ENCODE measurements around the gene CRHR2. TPM values are rescaled to one million over a fixed set of nuclear protein-coding genes. Genes with fewer than 3 reads are reported as not detected.

Gene CRHR2
- polyA plus RNA-seq, 4 donors = 0.09 to 0.25 TPM; not detected in 2

GRCh38 chr7:30707391-30708357 is 25.4 kb upstream of the CRHR2 start:
- DNase-seq (ENCODE audit: low read depth in 4 of 4, low spot score in 3 of 4) = no peak

- no peak for DNase-seq (ENCODE audit: low read depth in 4 of 4, low spot score in 3 of 4)
Observed at GRCh38 chr7:30706908-30707307, 24.7 kb upstream of the CRHR2 start.

GRCh38 chr7:30706316-30706715 is 24.1 kb upstream of the CRHR2 start:
- DNase-seq (ENCODE audit: low read depth in 4 of 4, low spot score in 3 of 4) = no peak

- DNase-seq (ENCODE audit: low read depth in 4 of 4, low spot score in 3 of 4) = no peak
Observed at GRCh38 chr7:30705596-30705995, 23.3 kb upstream of the CRHR2 start.

GRCh38 chr7:30705008-30705407 is 22.8 kb upstream of the CRHR2 start:
- no peak for DNase-seq (ENCODE audit: low read depth in 4 of 4, low spot score in 3 of 4)

- no peak for DNase-seq (ENCODE audit: low read depth in 4 of 4, low spot score in 3 of 4)
Observed at GRCh38 chr7:30703756-30704155, 21.5 kb upstream of the CRHR2 start.

GRCh38 chr7:30702200-30702599 is 19.9 kb upstream of the CRHR2 start:
- no peak for DNase-seq (ENCODE audit: low read depth in 4 of 4, low spot score in 3 of 4)

GRCh38 chr7:30700941-30701340 is 18.7 kb upstream of the CRHR2 start:
- DNase-seq (ENCODE audit: low read depth in 4 of 4, low spot score in 3 of 4) = no peak

GRCh38 chr7:30699706-30700495 is 17.6 kb upstream of the CRHR2 start:
- no peak for DNase-seq (ENCODE audit: low read depth in 4 of 4, low spot score in 3 of 4)

- no peak for DNase-seq (ENCODE audit: low read depth in 4 of 4, low spot score in 3 of 4)
Observed at GRCh38 chr7:30698481-30698880, 16.2 kb upstream of the CRHR2 start.

GRCh38 chr7:30697719-30698460 is 15.6 kb upstream of the CRHR2 start:
- DNase-seq (ENCODE audit: low read depth in 4 of 4, low spot score in 3 of 4) = no peak

GRCh38 chr7:30694774-30695721 is 12.8 kb upstream of the CRHR2 start:
- DNase-seq (ENCODE audit: low read depth in 4 of 4, low spot score in 3 of 4) = no peak

GRCh38 chr7:30694218-30694745 is 12.0 kb upstream of the CRHR2 start:
- no peak for DNase-seq (ENCODE audit: low read depth in 4 of 4, low spot score in 3 of 4)

- DNase-seq (ENCODE audit: low read depth in 4 of 4, low spot score in 3 of 4) = no peak
Observed at GRCh38 chr7:30692882-30693281, 10.6 kb upstream of the CRHR2 start.

- no peak for DNase-seq (ENCODE audit: low read depth in 4 of 4, low spot score in 3 of 4)
Observed at GRCh38 chr7:30692438-30692837, 10.2 kb upstream of the CRHR2 start.

- DNase-seq (ENCODE audit: low read depth in 4 of 4, low spot score in 3 of 4) = no peak
Observed at GRCh38 chr7:30690011-30690410, 7.8 kb upstream of the CRHR2 start.

GRCh38 chr7:30688718-30689221 is 6.5 kb upstream of the CRHR2 start:
- DNase-seq (ENCODE audit: low read depth in 4 of 4, low spot score in 3 of 4) = peak in 1 of 4 donors; percentile 33

- DNase-seq (ENCODE audit: low read depth in 4 of 4, low spot score in 3 of 4) = no peak
Observed at GRCh38 chr7:30687604-30688003, 5.3 kb upstream of the CRHR2 start.

- no peak for DNase-seq (ENCODE audit: low read depth in 4 of 4, low spot score in 3 of 4)
Observed at GRCh38 chr7:30684351-30684750, 2.1 kb upstream of the CRHR2 start.

Measured in right renal pelvis (tissue), 4 donors.